ENCODE results near the gene MGAT4A.

The MGAT4A gene

DNA sequence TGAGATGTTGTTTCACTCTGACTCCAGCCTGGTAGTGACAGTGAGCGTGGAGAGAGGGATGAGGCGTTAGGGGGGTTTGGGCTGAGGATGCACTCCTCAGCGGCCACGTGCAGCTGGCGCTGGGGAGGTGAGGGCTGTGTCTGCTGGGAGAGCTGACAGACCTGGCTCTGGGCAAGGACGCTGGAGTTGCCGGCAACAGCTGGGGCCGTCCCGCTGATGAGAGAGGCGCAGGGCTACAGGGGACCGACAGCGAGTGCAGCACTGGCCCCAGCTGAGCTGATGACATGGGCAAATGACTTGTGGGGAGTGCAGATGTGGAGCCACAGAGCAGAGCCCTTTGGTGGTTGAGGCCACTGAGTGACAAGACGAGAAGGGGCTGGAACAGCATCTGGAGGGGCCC, 161.0 kb downstream of the MGAT4A start:
- no peak for ATAC-seq

DNA sequence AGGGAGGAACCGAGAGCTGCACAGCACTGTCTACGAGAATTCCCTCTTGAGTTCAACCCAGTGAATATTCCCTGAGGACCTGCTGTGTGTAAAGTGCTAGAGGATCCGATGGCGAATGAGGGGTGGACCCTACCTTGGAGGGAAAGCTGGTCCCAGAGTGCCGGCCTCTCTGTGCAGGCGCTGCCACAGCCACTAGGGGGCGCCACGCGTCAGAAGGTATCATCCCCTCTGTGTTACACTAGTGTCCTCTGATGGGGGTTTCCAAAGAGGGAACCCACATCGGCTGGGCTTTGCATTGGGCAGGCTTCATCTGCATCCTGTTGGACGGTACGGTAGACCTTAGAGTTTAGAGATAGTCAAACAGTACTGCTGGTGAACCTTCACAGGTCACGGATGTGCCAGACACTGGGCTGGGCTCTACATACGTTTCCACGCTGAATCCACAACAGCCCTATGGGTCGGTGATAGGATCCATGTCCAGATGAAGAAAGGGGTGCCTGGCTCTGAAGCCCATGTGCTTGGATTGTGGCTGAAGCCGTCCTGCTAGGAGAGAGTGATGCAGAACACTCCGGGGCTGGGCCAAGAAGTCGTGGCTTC, 161.6 kb downstream of the MGAT4A start:
- ATAC-seq, result peak; percentile 56 to 66

All from activated CD4-positive, CD25-positive, alpha-beta regulatory T cell treated with anti-CD3 and anti-CD28 coated beads, Interleukin-2, amount 50 U/mL, for 24 hours (primary cell).